Caco-2 (cell line): ENCODE results near the gene TTC16. TPM values are rescaled to one million over a fixed set of nuclear protein-coding genes. Genes with fewer than 3 reads are reported as not detected.

ENCODE experiments used
- BruUV-seq: library from RNA; stranded (reverse); fragments of 400-500 nt; replicated peaks from 2 replicates; lab custom pipeline; 2021; lab: Mats Ljungman, UMichigan
- CTCF ChIA-PET: fragments of 300-600 bp; sonication (Branson Sonifier 250); formaldehyde crosslinking; loops from one replicate; lab custom pipeline; 2022; ENCODE audit warnings: antibody characterized with exemption; lab: Charles Lee
- POLR2A ChIA-PET: fragments of 300-600 bp; sonication (Branson Sonifier 250); formaldehyde crosslinking; loops from one replicate; lab custom pipeline; 2022; ENCODE audit warnings: antibody characterized with exemption; lab: Charles Lee
- DNase-seq, 2 experiments: peaks; one replicate each; pipeline versions ENCODE4 v3.0.0 to v3.0.0-alpha.2; 2020 to 2022
- H3K27me3 ChIP-seq: replicated peaks from 2 replicates; pipeline ENCODE4 v1.6.0; 2011; ENCODE audit warnings: low read length; ENCODE audit not compliant: control insufficient read depth, insufficient read depth
- H3K36me3 ChIP-seq: 2 replicates; pipeline ENCODE4 v1.5.1; 2011; ENCODE audit warnings: low read length; ENCODE audit not compliant: control insufficient read depth, insufficient read depth
- H3K4me1 ChIP-seq: fragments of 250-450 bp; sonication (Bioruptor Pico); 2 replicates; pipeline ENCODE4 v1.5.1; 2020; ENCODE audit warnings: mild to moderate bottlenecking
- H3K4me3 ChIP-seq: 2 replicates; pipeline ENCODE4 v1.5.1; 2011; ENCODE audit warnings: low read depth, mild to moderate bottlenecking, control low read depth, low read length
- H3K9me3 ChIP-seq: fragments of 250-450 bp; sonication (Bioruptor Pico); 2 replicates; pipeline ENCODE4 v1.5.1; 2020; ENCODE audit warnings: mild to moderate bottlenecking, moderate library complexity
- H3K27ac Mint-ChIP-seq: one replicate; pipeline ENCODE4 v1.8.0; 2022; ENCODE audit warnings: mixed read lengths; ENCODE audit not compliant: unreplicated experiment
- H3K27me3 Mint-ChIP-seq: one replicate; pipeline ENCODE4 v1.8.0; 2022; ENCODE audit warnings: mixed read lengths; ENCODE audit not compliant: insufficient read depth, unreplicated experiment
- H3K36me3 Mint-ChIP-seq: one replicate; pipeline ENCODE4 v1.8.0; 2022; ENCODE audit warnings: mild to moderate bottlenecking, mixed read lengths; ENCODE audit not compliant: insufficient read depth, unreplicated experiment
- H3K4me1 Mint-ChIP-seq: one replicate; pipeline ENCODE4 v1.8.0; 2022; ENCODE audit warnings: low read depth, mixed read lengths; ENCODE audit not compliant: unreplicated experiment
- H3K4me3 Mint-ChIP-seq: one replicate; pipeline ENCODE4 v1.8.0; 2022; ENCODE audit warnings: mild to moderate bottlenecking, moderate library complexity, mixed read lengths; ENCODE audit not compliant: unreplicated experiment
- H3K9me3 Mint-ChIP-seq: one replicate; pipeline ENCODE4 v1.8.0; 2022; ENCODE audit warnings: mixed read lengths; ENCODE audit not compliant: unreplicated experiment
- intact Hi-C: fragments of 100-400 bp; cut with micrococcal nuclease; formaldehyde crosslinking; loops from one replicate; pipeline ENCODE4 v1.10.0; 2022; ENCODE audit not compliant: unreplicated experiment
- total RNA-seq: library from RNA; stranded (reverse); gene quantifications from 2 replicates; pipeline ENCODE4 v1.2.3, GENCODE V29; 2022
- TF ChIP-seq, protein P1 (sequence below), 2 experiments: fragments of 200-600 bp in 1 of 2; IDR thresholded peaks; 1 replicate in 1 of 2; 2 replicates in 1 of 2; pipeline versions ENCODE4 v1.5.1 to v1.8.0; 2011 to 2022; ENCODE audit warnings: antibody characterized with exemption in 1 of 2, control low read depth in 1 of 2, inconsistent platforms in 1 of 2, low read depth in 1 of 2, low read length in 1 of 2, mild to moderate bottlenecking in 1 of 2, moderate library complexity in 1 of 2; ENCODE audit not compliant: insufficient read depth in 1 of 2, severe bottlenecking in 1 of 2, unreplicated experiment in 1 of 2

TTC16 gene
- total RNA-seq, 1 experiment from 2014 or later = not detected

DNA sequence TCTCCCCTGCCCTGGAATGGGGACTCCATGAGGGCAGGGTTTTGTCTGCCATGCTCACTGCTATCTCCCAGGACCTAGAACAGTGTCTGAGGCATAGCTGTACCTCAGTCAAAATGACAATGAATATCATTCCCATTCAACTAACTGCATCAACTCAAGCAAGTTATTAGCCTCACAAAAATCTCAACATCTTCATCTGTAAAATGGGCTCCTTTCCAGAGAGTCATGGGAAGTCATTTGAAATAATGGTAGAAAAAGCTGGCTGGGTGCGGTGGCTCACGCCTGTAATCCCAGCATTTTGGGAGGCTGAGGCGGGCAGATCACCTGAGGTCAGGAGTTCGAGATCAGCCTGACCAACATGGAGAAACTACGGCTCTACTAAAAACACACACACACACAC, 53.2 kb downstream of the TTC16 start:
- Histone ChIP-seq H3K9me3 (no peaks in the 10 kb centered on the region), H3K27me3 (no peaks in the 10 kb centered on the region), H3K4me3 (no peak overlapping the region), H3K36me3 (no peaks in the 10 kb centered on the region), H3K4me1 (no peaks in the 10 kb centered on the region)
- Mint-ChIP-seq H3K4me3 (no peak overlapping the region), H3K27ac (no peak overlapping the region), H3K36me3 (no peaks in the 10 kb centered on the region), H3K27me3 (peaks cover 3% of the 10 kb centered on the region), H3K4me1 (no peaks in the 10 kb centered on the region), H3K9me3 (no peaks in the 10 kb centered on the region)
- TF ChIP-seq, protein P1, sequence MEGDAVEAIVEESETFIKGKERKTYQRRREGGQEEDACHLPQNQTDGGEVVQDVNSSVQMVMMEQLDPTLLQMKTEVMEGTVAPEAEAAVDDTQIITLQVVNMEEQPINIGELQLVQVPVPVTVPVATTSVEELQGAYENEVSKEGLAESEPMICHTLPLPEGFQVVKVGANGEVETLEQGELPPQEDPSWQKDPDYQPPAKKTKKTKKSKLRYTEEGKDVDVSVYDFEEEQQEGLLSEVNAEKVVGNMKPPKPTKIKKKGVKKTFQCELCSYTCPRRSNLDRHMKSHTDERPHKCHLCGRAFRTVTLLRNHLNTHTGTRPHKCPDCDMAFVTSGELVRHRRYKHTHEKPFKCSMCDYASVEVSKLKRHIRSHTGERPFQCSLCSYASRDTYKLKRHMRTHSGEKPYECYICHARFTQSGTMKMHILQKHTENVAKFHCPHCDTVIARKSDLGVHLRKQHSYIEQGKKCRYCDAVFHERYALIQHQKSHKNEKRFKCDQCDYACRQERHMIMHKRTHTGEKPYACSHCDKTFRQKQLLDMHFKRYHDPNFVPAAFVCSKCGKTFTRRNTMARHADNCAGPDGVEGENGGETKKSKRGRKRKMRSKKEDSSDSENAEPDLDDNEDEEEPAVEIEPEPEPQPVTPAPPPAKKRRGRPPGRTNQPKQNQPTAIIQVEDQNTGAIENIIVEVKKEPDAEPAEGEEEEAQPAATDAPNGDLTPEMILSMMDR (IDR thresholded peaks at IDR 0.05; ENCODE audit: insufficient read depth in 1 of 2, low read depth in 1 of 2, low read length in 1 of 2, severe bottlenecking in 1 of 2, unreplicated experiment in 1 of 2) = no peak
- no TSS peak for BruUV-seq
- intact Hi-C loops = no loop called here
- ChIA-PET CTCF (interaction anchor here (3.1 kb wide), 1 partner anchor 34 kb away, joined by 32 read pairs; the partner anchor contains the start of gene TOR2A), POLR2A (no interaction called here)
- no peak for DNase-seq

DNA sequence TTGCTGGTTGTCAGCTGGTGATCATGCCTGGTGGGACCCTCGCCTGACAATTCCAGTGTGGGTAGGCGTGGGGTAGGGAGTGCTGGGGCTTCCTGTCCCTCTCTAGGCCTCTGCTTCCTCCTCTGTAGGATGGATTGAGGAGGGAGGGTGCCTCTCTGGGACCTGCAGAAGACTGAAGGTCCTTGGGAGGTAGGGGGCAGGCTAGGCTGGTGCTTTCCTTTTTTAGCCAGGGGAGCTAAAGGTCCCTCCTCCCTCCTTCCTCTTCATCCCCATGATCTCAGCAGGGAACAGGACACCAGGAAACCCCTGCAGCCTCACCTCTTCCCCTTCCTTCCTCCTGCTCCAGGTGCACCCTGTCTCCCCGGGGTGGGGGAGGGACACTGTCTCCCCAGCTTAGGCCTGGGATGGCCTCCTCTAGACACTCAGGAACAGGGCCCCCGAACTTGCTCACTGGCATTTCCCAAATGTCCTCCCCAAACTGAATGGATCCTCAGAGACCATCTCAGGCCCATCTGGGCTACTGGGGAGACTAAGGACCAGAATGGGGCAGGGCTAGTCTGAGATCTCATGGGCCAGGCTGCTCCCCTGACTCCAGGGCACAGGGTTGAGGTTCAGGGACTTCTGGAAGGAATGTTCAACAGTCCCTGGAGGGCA, 54.2 kb downstream of the TTC16 start:
- Mint-ChIP-seq H3K27me3 (peaks cover 3% of the 10 kb centered on the region), H3K4me3 (peak overlapping the region; percentile 82), H3K27ac (no peak overlapping the region), H3K9me3 (no peaks in the 10 kb centered on the region), H3K36me3 (no peaks in the 10 kb centered on the region), H3K4me1 (no peaks in the 10 kb centered on the region)
- TF ChIP-seq, protein P1 (IDR thresholded peaks at IDR 0.05; ENCODE audit: insufficient read depth in 1 of 2, low read depth in 1 of 2, low read length in 1 of 2, severe bottlenecking in 1 of 2, unreplicated experiment in 1 of 2) = no peak
- H3K27me3 ChIP-seq = no peaks in the 10 kb centered on the region
- H3K4me1 ChIP-seq = no peaks in the 10 kb centered on the region
- H3K4me3 ChIP-seq = no peak overlapping the region
- no TSS peak for BruUV-seq
- H3K9me3 ChIP-seq = no peaks in the 10 kb centered on the region
- no peak for DNase-seq
- ChIA-PET CTCF (interaction anchor here (1.7 to 3.1 kb wide), 2 partner anchors 33 to 35 kb away, joined by 3 to 32 read pairs; partner anchors contain the start of gene TOR2A), POLR2A (interaction anchor here (0.6 kb wide), 1 partner anchor 452 kb away, joined by 3 read pairs; no protein-coding TSS in a partner anchor)
- no peaks in the 10 kb centered on the region for H3K36me3 ChIP-seq
- intact Hi-C loops = no loop called here

DNA sequence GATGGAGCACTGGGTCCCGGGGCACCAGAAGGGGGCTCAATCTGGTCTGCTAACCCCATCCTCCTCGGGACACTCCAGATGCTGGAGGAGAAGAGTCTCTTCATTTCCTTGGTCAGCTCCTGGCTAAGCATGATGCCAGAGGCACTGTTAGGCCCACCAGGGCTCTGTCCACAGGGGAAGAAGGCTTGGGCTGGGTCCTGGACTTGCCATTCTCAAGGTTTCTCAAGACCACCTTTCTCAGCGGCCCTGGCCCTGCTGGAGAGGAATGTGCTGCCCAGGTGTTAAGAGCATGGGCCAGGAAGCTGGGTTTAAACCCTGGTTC, 54.7 kb downstream of the TTC16 start:
- H3K9me3 ChIP-seq = no peaks in the 10 kb centered on the region
- no peak for DNase-seq
- no peak overlapping the region for H3K27ac Mint-ChIP-seq
- peak overlapping the region; percentile 82 for H3K4me3 Mint-ChIP-seq
- CTCF ChIA-PET = interaction anchor here (0.6 to 3.1 kb wide), 10 partner anchors 8 to 267 kb away, joined by 3 to 32 read pairs (median 3); partner anchors contain the start of genes CDK9 and TOR2A
- intact Hi-C loops = no loop called here
- no peaks in the 10 kb centered on the region for H3K36me3 Mint-ChIP-seq
- no peaks in the 10 kb centered on the region for H3K36me3 ChIP-seq
- no peaks in the 10 kb centered on the region for H3K4me1 ChIP-seq
- POLR2A ChIA-PET = interaction anchor here (0.5 to 1.0 kb wide), 6 partner anchors 14 to 298 kb away, joined by 3 to 8 read pairs (median 4); partner anchors contain the start of genes ST6GALNAC4 and TOR2A
- H3K4me3 ChIP-seq = peak overlapping the region; percentile 48
- no TSS peak for BruUV-seq
- H3K27me3 Mint-ChIP-seq = peaks cover 3% of the 10 kb centered on the region
- TF ChIP-seq, protein P1 (IDR thresholded peaks at IDR 0.05; ENCODE audit: insufficient read depth in 1 of 2, low read depth in 1 of 2, low read length in 1 of 2, severe bottlenecking in 1 of 2, unreplicated experiment in 1 of 2) = no peak
- H3K4me1 Mint-ChIP-seq = no peaks in the 10 kb centered on the region
- H3K9me3 Mint-ChIP-seq = no peaks in the 10 kb centered on the region
- no peaks in the 10 kb centered on the region for H3K27me3 ChIP-seq
